T-helper 2 cell treated with Interferon-gamma antibody and Interleukin-4, amounts not matched to agents 5 μg/mL and 100 μg/mL, for 36 hours (primary cell): ENCODE data around the gene RAB7B.
A peak's percentile ranks its signal among the peaks of the same experiment; 100 is the strongest.
"Not testable (repeated sequence)": the region's sequence is repeated elsewhere in the genome, so short reads cannot be mapped to it uniquely, and the experiment has no call there.

ENCODE experiments used
- DNase-seq: peaks from one replicate; pipeline ENCODE4 v3.0.0; 2021; ENCODE audit warnings: low spot score
- H3K27ac Mint-ChIP-seq: one replicate; pipeline ENCODE4 v1.8.0; 2021; ENCODE audit warnings: mild to moderate bottlenecking, mixed read lengths
- H3K27me3 Mint-ChIP-seq: one replicate; pipeline ENCODE4 v1.8.0; 2021; ENCODE audit warnings: low read depth, mixed read lengths
- H3K36me3 Mint-ChIP-seq: one replicate; pipeline ENCODE4 v1.8.0; 2021; ENCODE audit warnings: low read depth, mixed read lengths
- H3K4me1 Mint-ChIP-seq: one replicate; pipeline ENCODE4 v1.8.0; 2021; ENCODE audit warnings: low read depth, mixed read lengths
- H3K4me3 Mint-ChIP-seq: one replicate; pipeline ENCODE4 v1.8.0; 2022; ENCODE audit warnings: mild to moderate bottlenecking, moderate library complexity, mixed read lengths
- H3K9me3 Mint-ChIP-seq: one replicate; pipeline ENCODE4 v1.8.0; 2021; ENCODE audit warnings: mixed read lengths

The RAB7B gene

DNA sequence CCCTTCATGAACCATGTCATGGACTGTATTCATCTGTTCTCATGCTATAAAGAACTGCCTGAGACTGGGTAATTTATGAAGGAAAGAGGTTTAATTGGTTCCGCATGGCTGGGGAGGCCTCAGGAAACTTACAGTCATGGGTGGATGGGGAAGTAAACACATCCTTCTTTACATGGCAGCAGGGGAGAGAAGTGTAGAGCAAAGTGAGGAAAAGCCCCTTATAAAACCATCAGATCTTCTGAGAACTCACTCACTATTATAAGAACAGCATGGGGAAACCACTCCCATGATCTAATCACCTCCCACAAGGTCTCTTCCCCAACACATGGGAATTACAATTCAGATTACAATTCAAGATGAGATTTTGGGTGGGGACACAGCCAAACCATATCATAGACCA is 6.6 kb downstream of the RAB7B start:
- H3K27ac Mint-ChIP-seq, H3K36me3 Mint-ChIP-seq, H3K4me3 Mint-ChIP-seq, H3K4me1 Mint-ChIP-seq, DNase-seq, H3K9me3 Mint-ChIP-seq, H3K27me3 Mint-ChIP-seq: not testable (repeated sequence)

DNA sequence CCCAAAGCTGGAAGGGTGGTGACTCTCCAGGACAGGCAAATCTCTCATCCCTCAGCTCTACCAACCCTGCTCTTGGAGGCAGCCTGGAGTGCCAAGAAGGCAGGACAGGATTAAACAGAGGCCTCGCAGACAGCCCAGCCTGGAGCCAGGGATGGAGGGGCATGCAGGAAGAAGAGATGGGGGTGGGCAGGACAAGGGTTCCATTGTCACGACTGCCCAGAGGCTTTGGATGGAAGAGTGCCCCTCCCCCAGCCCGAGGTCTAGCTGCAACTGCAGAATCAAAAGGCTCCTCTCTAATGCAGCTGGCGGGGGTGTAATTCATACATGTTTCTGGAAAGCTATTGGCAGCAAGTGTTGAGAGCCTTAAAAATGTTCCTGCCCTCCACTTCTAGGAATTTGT is 8.8 kb downstream of the RAB7B start:
- Mint-ChIP-seq H3K4me3 (no peak overlapping the region), H3K27me3 (peaks cover 11% of the 10 kb centered on the region), H3K36me3 (no peaks in the 10 kb centered on the region), H3K4me1 (no peaks in the 10 kb centered on the region), H3K9me3 (no peaks in the 10 kb centered on the region), H3K27ac (no peak overlapping the region)
- DNase-seq, result no peak

GRCh38 chr1:205993068-205993467 is 10.1 kb downstream of the RAB7B start:
- DNase-seq, result no peak
- H3K4me1 Mint-ChIP-seq, result no peaks in the 10 kb centered on the region
- no peak overlapping the region for H3K27ac Mint-ChIP-seq
- no peak overlapping the region for H3K4me3 Mint-ChIP-seq
- H3K9me3 Mint-ChIP-seq, result no peaks in the 10 kb centered on the region
- no peaks in the 10 kb centered on the region for H3K36me3 Mint-ChIP-seq
- peaks cover 11% of the 10 kb centered on the region for H3K27me3 Mint-ChIP-seq

- Mint-ChIP-seq H3K4me3 (no peak overlapping the region), H3K36me3 (no peaks in the 10 kb centered on the region), H3K9me3 (no peaks in the 10 kb centered on the region), H3K27me3 (peaks cover 11% of the 10 kb centered on the region), H3K27ac (no peak overlapping the region), H3K4me1 (no peaks in the 10 kb centered on the region)
- no peak for DNase-seq
Measured at GRCh38 chr1:205992218-205992882, 10.8 kb downstream of the RAB7B start.

- H3K27me3 Mint-ChIP-seq, result peaks cover 11% of the 10 kb centered on the region
- DNase-seq, result no peak
- H3K36me3 Mint-ChIP-seq, result no peaks in the 10 kb centered on the region
- no peak overlapping the region for H3K27ac Mint-ChIP-seq
- no peaks in the 10 kb centered on the region for H3K9me3 Mint-ChIP-seq
- H3K4me3 Mint-ChIP-seq, result no peak overlapping the region
- H3K4me1 Mint-ChIP-seq, result no peaks in the 10 kb centered on the region
Measured at GRCh38 chr1:205991237-205991636, 12.0 kb downstream of the RAB7B start.

DNA sequence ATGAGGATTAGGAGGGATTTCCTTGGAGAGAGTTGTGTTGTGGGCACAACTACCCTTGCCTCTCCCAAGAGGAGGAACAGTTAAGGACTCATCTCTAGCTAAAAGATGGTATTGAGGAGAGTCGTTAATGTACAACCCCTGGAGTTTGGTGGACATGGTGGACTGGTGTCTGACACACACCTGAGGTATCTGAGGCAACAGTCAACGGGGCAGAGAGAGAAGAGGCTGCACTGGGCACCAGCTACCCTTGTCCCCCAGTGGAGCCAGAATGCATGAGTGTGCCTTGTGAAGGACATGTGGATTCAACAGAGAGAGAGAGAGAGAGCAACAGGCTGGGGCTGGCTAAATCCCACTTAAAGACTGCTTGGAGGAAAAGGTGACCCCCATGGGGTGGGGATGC is 13.0 kb downstream of the RAB7B start:
- Mint-ChIP-seq H3K36me3 (no peaks in the 10 kb centered on the region), H3K27me3 (peaks cover 11% of the 10 kb centered on the region), H3K4me3 (no peak overlapping the region), H3K4me1 (no peaks in the 10 kb centered on the region), H3K27ac (no peak overlapping the region), H3K9me3 (no peaks in the 10 kb centered on the region)
- no peak for DNase-seq

- H3K9me3 Mint-ChIP-seq, result no peaks in the 10 kb centered on the region
Measured at GRCh38 chr1:205989786-205990185, 13.4 kb downstream of the RAB7B start.

DNA sequence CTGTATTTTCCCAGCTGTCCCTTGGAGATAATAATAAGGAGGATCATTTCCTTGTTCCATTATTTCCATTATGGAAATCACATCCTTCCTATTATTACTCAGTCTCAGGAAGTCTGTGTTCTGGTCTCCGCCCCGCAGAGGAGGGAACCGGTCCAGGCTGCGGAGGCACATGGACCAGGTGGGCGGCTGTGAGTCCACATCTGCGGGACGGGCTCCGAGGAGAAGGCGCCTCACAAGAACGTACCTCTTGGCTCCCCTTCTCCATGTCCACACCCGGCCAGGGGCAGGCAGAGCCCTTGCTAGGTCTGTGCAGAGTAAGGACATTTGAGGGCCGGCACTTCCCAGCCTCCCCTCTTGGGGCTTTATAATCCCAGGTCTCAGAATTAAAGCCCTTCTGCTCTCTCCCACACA is 14.6 kb downstream of the RAB7B start:
- H3K4me3 Mint-ChIP-seq, result no peak overlapping the region
- H3K4me1 Mint-ChIP-seq, result no peaks in the 10 kb centered on the region
- H3K27ac Mint-ChIP-seq, result no peak overlapping the region
- no peak for DNase-seq
- peaks cover 10% of the 10 kb centered on the region for H3K27me3 Mint-ChIP-seq
- no peaks in the 10 kb centered on the region for H3K36me3 Mint-ChIP-seq
- H3K9me3 Mint-ChIP-seq, result no peaks in the 10 kb centered on the region

More at GRCh38 chr1:205989786-205990185, 13.4 kb downstream of the RAB7B start:
- H3K27ac Mint-ChIP-seq, result no peak overlapping the region
- H3K36me3 Mint-ChIP-seq, result no peaks in the 10 kb centered on the region
- no peaks in the 10 kb centered on the region for H3K4me1 Mint-ChIP-seq
- no peak for DNase-seq
- peaks cover 11% of the 10 kb centered on the region for H3K27me3 Mint-ChIP-seq
- no peak overlapping the region for H3K4me3 Mint-ChIP-seq

- H3K36me3 Mint-ChIP-seq, result no peaks in the 10 kb centered on the region
- no peak overlapping the region for H3K27ac Mint-ChIP-seq
- no peak overlapping the region for H3K4me3 Mint-ChIP-seq
- DNase-seq, result no peak
- no peaks in the 10 kb centered on the region for H3K9me3 Mint-ChIP-seq
- H3K4me1 Mint-ChIP-seq, result no peaks in the 10 kb centered on the region
- peaks cover 5% of the 10 kb centered on the region for H3K27me3 Mint-ChIP-seq
Measured at GRCh38 chr1:205986861-205987260, 16.3 kb downstream of the RAB7B start.

- Mint-ChIP-seq H3K36me3 (no peaks in the 10 kb centered on the region), H3K27me3 (peaks cover 5% of the 10 kb centered on the region), H3K9me3 (no peaks in the 10 kb centered on the region), H3K4me3 (no peak overlapping the region), H3K4me1 (no peaks in the 10 kb centered on the region), H3K27ac (no peak overlapping the region)
- DNase-seq, result no peak
Measured at GRCh38 chr1:205986292-205986691, 16.9 kb downstream of the RAB7B start.

DNA sequence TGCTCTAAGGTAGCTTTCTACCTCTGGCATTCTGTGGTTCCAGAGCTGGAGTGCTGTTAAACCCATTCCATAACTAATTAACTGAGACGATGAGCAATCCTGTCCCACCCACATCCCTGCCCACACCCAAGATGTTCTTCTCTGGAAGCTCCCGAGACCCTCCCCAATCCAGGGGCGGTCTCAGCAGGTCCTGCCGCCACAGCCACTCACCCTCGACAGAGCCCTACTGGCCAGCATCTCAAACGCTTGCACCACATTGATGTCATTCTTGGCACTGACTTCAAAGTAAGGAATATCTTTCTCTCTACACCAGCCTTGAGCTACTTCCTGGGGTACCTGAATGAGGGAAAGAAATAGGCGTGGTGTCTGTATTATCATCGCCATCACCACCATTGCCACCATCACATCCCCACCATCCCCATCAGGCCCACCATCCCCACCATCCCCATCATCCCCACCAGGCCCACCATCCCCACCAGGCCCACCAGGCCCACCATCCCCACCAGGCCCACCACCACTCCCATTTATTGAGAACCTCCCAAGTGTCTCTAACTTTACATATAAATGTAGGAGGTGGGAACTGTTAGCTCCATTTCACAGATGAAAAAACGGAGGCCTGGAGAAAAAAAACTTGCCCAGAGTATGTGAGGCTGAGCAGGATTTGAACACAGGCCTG is 17.7 kb downstream of the RAB7B start:
- Mint-ChIP-seq H3K27me3 (peaks cover 5% of the 10 kb centered on the region), H3K4me1 (no peaks in the 10 kb centered on the region), H3K9me3 (no peaks in the 10 kb centered on the region), H3K27ac (no peak overlapping the region), H3K4me3 (no peak overlapping the region), H3K36me3 (no peaks in the 10 kb centered on the region)
- no peak for DNase-seq

DNA sequence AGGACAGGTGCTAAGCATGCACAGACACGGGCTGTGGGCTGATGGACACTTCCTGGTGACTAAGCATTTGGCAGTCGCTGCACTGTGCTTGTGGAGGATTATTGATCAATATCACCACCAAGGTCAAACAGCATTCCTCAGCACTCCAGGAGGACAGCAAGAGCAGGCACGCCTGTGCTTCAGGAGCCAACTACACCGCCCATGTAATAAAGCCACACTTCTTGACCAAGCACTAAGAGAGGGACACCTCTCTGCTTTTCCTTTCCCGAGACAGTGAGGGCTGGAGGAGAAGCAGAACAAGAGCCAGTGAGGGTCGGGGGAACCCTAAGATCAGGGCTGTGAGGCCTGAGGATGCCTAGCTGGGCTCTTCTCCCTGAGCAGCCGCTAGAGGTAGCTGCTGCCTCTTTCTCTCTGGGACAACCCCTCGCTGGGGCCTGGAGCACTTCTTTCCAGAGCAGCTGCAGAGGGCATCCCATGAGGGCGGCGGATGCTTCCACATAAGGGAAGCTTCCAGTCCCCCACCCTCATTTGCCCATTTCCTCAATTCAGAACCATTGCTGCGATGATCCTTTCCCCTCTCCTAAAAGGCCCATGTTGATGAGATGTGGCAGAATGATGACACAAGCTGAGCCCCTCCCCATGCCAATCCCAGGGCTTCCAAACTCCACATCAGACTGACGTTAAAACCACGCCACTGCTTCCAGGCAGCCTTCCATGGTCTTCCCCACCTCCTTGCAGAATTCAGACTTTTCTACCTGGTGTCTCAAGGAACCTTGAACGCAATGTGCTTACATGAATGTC is 19.1 kb downstream of the RAB7B start:
- Mint-ChIP-seq H3K4me3 (no peak overlapping the region), H3K9me3 (no peaks in the 10 kb centered on the region), H3K27me3 (no peaks in the 10 kb centered on the region), H3K27ac (no peak overlapping the region), H3K4me1 (no peaks in the 10 kb centered on the region), H3K36me3 (no peaks in the 10 kb centered on the region)
- peak; percentile 12 for DNase-seq

GRCh38 chr1:205981257-205981656 is 21.9 kb downstream of the RAB7B start:
- no peaks in the 10 kb centered on the region for H3K27me3 Mint-ChIP-seq
- no peak overlapping the region for H3K4me3 Mint-ChIP-seq
- no peaks in the 10 kb centered on the region for H3K4me1 Mint-ChIP-seq
- DNase-seq, result no peak
- no peaks in the 10 kb centered on the region for H3K36me3 Mint-ChIP-seq
- H3K9me3 Mint-ChIP-seq, result no peaks in the 10 kb centered on the region
- H3K27ac Mint-ChIP-seq, result no peak overlapping the region

GRCh38 chr1:205980237-205980870 is 22.8 kb downstream of the RAB7B start:
- no peak for DNase-seq
- Mint-ChIP-seq H3K27ac (no peak overlapping the region), H3K27me3 (no peaks in the 10 kb centered on the region)

More at GRCh38 chr1:205980237-205980870, 22.8 kb downstream of the RAB7B start:
- Mint-ChIP-seq H3K9me3 (no peaks in the 10 kb centered on the region), H3K4me1 (no peaks in the 10 kb centered on the region), H3K4me3 (no peak overlapping the region), H3K36me3 (no peaks in the 10 kb centered on the region)
